GM18519 (cell line): Measurements from ENCODE around the gene SEL1L3.

ENCODE experiments used
- ATAC-seq: cut with Tn5 transposase; IDR thresholded peaks from one replicate; pipeline ENCODE4 v1.9.1; 2021; ENCODE audit warnings: mild to moderate bottlenecking, moderate library complexity; ENCODE audit not compliant: unreplicated experiment, low FRiP score

The SEL1L3 gene

GRCh38 chr4:25795566-25796454 lies 67.0 kb downstream of the SEL1L3 start:
- no peak for ATAC-seq

GRCh38 chr4:25795091-25795490 lies 67.7 kb downstream of the SEL1L3 start:
- ATAC-seq: no peak

- ATAC-seq: no peak
Observed at GRCh38 chr4:25792876-25793275, 69.9 kb downstream of the SEL1L3 start.

- ATAC-seq: no peak
Observed at GRCh38 chr4:25792200-25792791, 70.5 kb downstream of the SEL1L3 start.

GRCh38 chr4:25790024-25790423 lies 72.8 kb downstream of the SEL1L3 start:
- no peak for ATAC-seq

- ATAC-seq: no peak
Observed at GRCh38 chr4:25788703-25789238, 74.0 kb downstream of the SEL1L3 start.

- no peak for ATAC-seq
Observed at GRCh38 chr4:25786497-25787065, 76.2 kb downstream of the SEL1L3 start.

DNA sequence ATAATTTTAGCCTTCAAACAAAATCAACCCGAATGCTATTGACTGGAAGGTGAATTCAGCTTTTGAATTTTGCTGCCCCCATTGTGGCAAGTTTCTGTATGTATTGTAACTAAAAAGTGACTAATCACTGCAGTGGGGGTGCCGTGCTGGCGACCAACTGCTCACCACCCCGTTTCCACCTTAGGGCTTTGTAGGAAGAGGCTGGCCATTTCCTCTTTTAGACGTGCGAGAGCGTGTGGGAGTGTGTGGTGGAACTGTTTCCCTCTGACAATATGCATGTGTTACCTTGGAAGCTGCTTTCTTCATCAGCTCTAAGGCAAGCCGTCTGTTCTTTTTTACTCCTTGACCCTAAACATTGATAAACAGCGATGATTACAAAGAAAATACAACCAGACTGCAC lies 78.8 kb downstream of the SEL1L3 start:
- no peak for ATAC-seq

- ATAC-seq: no peak
Observed at GRCh38 chr4:25783126-25783525, 79.7 kb downstream of the SEL1L3 start.

DNA sequence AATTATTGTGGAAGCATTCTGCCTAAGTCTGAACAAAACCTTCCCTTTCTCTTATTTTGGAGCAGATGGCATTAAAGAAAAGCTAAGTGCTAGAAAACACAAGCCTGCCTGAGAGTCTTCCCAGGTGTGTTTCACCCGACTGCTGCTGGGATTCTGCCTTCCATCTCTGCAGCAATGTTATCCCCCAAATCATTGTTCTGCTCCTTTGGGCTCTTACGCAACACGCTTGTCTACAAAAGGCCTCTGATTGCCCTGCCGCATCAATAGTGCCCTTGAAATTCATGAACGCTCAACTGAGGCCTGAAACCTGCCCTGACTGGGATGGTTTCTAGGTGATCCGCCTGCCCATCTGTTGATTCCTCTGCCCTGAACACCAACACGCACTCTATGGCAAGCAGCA lies 80.3 kb downstream of the SEL1L3 start:
- no peak for ATAC-seq

DNA sequence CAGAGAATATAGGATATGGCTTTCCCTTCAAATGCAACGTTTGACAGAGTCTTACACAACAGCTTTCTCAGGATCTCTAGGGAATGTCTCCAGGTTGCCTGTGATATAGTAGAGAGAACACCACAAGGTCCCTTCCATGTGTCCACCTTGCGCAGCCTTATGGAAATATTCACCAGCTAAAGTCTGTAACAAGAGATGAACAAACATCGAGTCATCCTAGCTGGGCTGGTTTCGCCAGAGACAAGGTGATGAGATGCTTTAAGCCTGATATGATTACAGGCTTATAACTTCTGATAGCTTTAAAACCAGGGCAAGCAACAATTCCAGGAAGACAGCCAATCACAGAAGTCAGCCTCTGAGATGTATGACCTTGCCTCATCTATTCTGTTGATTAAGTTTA lies 83.8 kb downstream of the SEL1L3 start:
- no peak for ATAC-seq

- ATAC-seq: no peak
Observed at GRCh38 chr4:25776795-25777194, 86.0 kb downstream of the SEL1L3 start.

DNA sequence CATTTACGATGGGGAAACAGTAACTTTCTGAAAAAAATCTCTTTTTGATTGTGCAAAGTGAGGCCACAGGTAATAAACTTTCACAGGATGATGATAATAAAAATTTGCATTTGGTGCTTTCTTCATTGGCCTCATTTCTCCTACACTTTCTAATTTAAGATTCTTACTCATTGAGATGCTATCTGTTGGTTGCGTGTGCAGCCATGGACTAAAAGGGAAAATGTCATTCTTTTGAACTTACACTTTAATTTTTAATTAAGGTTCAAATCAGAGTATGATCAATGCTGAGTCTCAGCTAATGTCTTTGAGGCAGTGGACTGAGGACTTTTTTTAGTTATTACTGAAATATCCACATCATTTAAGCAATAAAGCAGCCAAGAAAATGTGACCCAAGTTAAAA lies 87.6 kb downstream of the SEL1L3 start:
- ATAC-seq: no peak

DNA sequence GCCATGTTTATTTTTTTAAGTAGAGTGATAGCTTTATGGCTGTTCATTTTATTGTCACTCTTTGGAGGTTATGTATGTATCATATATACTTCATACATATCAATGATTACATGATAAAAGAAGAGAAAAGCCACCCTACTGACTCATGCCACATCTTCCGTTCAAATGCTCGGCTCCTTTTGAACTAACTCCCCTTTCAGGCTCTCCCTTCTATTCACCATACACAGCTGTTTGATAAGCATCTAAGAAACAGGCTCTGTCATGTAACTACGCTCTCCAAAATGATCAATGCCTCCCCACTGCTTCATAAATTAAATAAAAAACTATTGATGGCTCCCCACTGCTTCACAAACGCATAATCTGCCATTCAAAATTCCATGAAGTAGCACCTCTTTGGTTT lies 89.4 kb downstream of the SEL1L3 start:
- ATAC-seq: no peak

DNA sequence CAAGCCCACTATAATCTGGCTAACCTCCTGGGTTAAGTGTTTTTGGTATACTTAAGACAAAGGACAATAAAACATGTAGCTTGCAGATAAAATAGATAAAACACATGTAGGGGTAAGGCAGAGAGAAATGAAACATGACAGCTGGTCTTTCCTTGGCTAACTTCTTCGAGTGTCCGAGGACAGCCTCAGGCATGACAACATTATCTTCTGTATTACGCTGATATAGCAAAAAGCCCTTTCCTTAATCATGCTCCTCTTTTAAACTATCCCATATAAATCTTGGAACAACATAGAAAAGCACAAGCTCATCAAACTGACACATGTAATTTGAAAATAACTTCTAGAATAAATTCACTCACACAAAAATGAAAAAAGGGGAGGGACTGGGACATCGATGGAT lies 91.1 kb downstream of the SEL1L3 start:
- no peak for ATAC-seq

- no peak for ATAC-seq
Observed at GRCh38 chr4:25770847-25771246, 91.9 kb downstream of the SEL1L3 start.

DNA sequence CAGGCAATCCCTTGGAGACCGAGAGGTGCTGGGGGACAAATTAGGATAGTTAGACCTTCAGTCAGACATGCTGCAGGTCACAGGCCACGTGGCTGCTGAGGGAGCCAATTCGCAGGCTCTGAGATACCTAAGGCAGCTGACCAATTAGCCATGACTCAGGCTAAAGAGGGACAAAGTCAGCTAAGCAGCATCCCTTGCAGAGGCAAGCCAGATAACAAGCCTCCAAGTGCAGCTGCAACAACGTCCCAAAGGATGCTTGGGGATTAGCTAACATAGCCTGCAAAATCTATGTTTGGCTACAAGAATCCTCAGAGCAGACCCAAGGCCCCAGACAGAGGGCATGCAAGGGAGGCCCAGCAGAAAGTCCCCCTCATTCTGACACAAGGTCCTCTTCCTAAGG lies 93.5 kb downstream of the SEL1L3 start:
- ATAC-seq: no peak

- peak; percentile 51 for ATAC-seq
Observed at GRCh38 chr4:25767877-25768725, 94.7 kb downstream of the SEL1L3 start.

- no peak for ATAC-seq
Observed at GRCh38 chr4:25760518-25761157, 102.2 kb downstream of the SEL1L3 start.

- ATAC-seq: no peak
Observed at GRCh38 chr4:25760048-25760447, 102.7 kb downstream of the SEL1L3 start.
